ENCODE data around the gene UBE2E2.

UBE2E2 gene

GRCh38 chr3:23283625-23284024 lies 80.5 kb downstream of the UBE2E2 start:
- DNase-seq = no peak

- DNase-seq = peak; percentile 14 to 34
Observed at GRCh38 chr3:23288286-23288685, 85.2 kb downstream of the UBE2E2 start.

GRCh38 chr3:23288715-23289114 lies 85.6 kb downstream of the UBE2E2 start:
- no peak for DNase-seq

- DNase-seq = no peak
Observed at GRCh38 chr3:23292432-23292831, 89.3 kb downstream of the UBE2E2 start.

GRCh38 chr3:23294770-23295387 lies 91.8 kb downstream of the UBE2E2 start:
- DNase-seq = no peak

- DNase-seq = no peak
Observed at GRCh38 chr3:23301819-23302218, 98.7 kb downstream of the UBE2E2 start.

- DNase-seq = no peak
Observed at GRCh38 chr3:23302271-23302670, 99.1 kb downstream of the UBE2E2 start.

- no peak for DNase-seq
Observed at GRCh38 chr3:23303601-23304217, 100.6 kb downstream of the UBE2E2 start.

- DNase-seq = no peak
Observed at GRCh38 chr3:23304424-23304823, 101.3 kb downstream of the UBE2E2 start.

GRCh38 chr3:23308986-23309625 lies 106.0 kb downstream of the UBE2E2 start:
- no peak for DNase-seq

- DNase-seq = no peak
Observed at GRCh38 chr3:23312866-23313265, 109.7 kb downstream of the UBE2E2 start.

GRCh38 chr3:23314981-23315762 lies 112.0 kb downstream of the UBE2E2 start:
- no peak for DNase-seq

GRCh38 chr3:23316924-23317323 lies 113.8 kb downstream of the UBE2E2 start:
- no peak for DNase-seq

GRCh38 chr3:23319366-23320312 lies 116.5 kb downstream of the UBE2E2 start:
- DNase-seq = no peak

GRCh38 chr3:23320586-23321570 lies 117.8 kb downstream of the UBE2E2 start:
- DNase-seq = no peak

GRCh38 chr3:23324745-23325144 lies 121.6 kb downstream of the UBE2E2 start:
- peak; percentile 45 to 65 for DNase-seq

- DNase-seq = no peak
Observed at GRCh38 chr3:23325466-23326065, 122.4 kb downstream of the UBE2E2 start.

GRCh38 chr3:23329471-23330105 lies 126.5 kb downstream of the UBE2E2 start:
- DNase-seq = peak; percentile 8 to 15

GRCh38 chr3:23330568-23330967 lies 127.4 kb downstream of the UBE2E2 start:
- no peak for DNase-seq
